ENCODE results near the gene CHMP2B. TPM values are rescaled to one million over a fixed set of nuclear protein-coding genes. Genes with fewer than 3 reads are reported as not detected.
A peak's percentile ranks its signal among the peaks of the same experiment; 100 is the strongest.
"Not testable (repeated sequence)": the region's sequence is repeated elsewhere in the genome, so short reads cannot be mapped to it uniquely, and the experiment has no call there.

Gene CHMP2B
- total RNA-seq, 1 donor from 2014 or later = 34.2 TPM

DNA sequence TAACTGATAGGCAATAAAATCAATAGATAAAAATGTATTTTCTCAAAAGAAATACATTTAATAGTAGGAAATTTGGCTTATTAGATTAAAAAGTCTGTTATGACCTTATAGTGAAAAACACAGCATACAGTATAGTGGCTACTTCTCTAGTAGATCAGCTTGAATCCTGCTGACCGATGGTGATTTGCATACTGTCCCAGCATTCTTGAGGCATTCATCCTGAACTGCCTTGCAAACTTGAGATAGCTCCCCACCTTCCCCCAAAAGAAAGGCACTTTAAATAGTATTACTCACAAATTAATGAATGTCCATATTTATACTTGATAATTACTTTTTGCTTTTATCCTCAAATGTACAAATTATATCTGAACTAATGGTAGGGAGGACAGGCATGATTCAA lies 6.7 kb downstream of the CHMP2B start:
- no peak for ATAC-seq

DNA sequence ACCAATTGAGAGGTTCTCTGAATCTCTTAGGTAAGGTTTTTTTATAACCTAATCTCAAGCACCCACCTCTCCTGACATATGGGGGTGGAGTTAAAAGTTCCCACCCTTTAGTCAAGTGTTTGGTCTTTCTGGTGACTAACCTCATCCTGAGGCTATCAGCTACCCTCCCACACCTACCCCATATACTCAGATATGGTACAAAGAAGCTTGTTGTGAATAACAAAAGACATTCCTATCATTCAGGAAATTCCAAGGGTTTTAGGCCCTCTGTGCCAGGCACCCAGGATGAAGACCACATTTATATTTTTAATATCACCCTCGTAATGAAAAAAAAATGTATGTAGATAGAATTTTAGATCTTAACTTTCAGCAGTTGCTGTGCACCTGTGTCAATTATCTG lies 9.0 kb downstream of the CHMP2B start:
- ATAC-seq = no peak

DNA sequence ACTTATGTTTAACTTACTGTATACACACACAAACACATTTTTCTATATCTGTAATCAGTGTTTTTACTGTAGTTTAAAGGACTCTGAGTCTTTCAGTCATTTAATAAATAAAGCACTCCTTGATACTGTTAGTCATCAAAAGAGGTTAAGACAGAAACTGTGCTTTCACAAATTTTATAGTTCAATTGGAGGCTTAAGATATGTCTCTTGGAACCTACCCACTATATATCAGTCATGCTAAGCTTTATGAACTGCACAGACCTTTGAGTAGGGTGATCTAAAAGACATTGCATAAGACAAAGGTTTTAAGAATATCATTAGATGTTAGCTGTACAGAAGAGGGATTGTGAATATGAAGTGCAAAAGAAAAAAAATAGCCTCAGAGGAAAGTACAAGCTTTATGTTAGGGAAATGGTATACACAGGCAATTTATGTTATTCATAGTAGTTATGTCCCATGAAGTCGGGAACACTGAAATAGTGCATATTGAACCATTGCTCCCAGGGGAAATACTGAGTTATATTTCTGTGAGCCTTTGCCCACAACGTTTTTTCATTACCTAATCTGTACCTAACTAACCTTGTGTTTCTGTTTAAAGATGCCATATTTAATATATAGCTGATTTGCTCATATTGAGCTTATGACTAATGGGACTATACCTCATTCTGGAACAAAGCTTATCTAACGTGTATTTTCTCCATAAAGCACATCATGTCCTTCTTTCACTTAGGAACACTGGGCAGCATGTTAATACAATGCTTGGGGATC lies 19.7 kb downstream of the CHMP2B start:
- peak; percentile 42 for ATAC-seq

DNA sequence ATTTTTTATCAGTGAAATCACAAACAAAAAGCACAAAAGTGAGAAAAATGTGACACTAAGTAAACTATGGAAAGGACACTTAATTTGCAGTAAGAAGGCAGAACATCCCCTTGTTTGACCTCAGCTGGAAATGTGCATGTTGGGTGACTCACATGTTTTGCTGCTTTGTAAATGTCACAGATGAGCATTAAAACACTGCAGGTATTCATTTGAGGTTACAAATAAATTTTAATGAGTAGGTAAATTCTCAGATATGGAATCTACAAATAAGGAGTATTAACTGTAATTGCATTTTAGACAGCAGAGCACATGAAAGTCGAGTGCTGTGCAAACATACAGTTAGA lies 20.3 kb downstream of the CHMP2B start:
- ATAC-seq = no peak

DNA sequence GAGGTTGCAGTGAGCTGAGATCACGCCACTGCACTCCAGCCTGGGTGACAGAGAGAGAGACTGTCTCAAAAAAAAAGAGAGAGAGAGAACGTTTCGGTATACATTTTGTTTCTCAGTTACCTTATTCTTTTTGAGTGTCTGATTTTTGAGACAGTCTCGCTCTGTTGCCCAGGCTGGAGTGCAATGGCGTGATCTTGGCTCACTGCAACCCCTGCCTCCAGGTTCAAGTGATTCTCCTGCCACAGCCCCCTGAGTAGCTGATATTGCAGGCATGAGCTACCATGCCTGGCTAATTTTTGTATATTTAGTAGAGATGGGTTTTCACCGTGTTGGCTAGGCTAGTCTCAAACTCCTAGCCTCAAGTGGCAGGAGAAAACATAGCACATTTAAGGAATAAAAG lies 21.1 kb downstream of the CHMP2B start:
- ATAC-seq = not testable (repeated sequence)

DNA sequence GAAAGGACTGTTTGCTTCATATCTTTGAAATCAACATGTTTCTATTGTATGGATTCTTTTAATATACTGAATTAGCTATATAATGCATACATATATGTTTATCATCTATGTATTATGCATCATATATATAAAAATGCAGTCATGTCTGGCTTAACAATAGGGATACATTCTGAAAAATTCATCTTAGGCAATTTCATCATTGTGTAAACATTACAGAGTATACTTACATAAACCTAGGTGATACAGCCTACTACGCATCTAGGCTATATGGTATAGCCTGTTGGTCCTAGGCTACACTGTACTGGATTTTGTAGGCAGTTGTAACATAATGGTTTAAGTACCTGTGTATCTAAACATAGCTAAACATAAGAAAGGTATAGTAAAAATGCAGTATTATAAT lies 21.7 kb downstream of the CHMP2B start:
- ATAC-seq = no peak

DNA sequence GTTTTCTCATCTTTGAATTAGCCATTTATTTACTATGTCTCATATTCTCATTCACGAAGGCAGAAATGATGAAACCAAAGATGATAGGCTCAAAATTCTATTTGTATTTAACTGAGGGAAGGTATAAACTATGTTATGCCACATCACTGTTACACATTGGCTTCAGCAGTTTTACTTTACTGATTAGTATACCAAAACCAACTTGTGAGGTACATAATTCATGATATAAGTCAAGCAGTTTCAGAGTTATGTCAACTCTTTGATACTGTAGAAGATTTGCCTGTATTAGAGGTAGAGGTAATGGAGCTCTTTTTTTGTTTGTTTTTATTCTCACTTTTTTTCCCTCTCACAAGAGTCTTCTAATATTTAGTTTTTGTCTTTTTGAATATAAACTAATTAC lies 22.9 kb downstream of the CHMP2B start:
- no peak for ATAC-seq

DNA sequence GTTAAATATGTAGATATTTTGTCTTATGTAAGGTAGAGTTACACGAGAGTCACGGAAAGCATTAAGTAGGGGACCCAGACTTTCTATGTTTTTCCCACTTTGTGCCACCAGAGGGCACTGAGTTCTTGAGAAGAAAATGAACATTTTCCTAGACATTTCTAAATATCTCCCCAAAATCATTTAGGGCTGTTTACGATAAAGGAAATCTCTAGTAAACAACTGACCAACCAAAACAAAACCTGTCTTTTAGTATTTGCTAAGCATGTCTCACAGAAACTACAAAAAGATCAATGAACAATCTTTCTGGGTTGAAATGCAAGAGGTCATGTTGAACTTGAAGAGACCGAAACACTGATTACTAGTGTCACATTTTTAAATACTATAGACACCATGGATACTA lies 33.2 kb downstream of the CHMP2B start:
- no peak for ATAC-seq

DNA sequence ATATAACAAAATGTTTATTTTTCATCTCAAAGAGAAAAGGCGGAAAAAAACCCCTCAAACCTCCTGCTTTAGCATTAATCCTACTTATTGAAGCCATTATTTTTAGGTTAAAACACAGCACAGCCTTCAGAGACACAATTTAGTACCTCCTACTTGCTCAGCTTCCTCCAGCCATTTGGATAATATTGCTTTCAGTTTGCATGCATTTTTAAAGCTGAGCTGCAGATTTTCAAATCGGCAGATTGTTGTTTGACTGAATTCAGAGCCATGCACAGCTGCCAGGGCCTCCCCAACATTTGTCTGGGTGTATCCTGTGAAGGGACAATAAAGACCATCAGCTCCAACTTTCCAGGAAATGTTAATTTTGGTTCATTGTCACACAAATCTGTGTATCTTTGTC lies 34.8 kb downstream of the CHMP2B start:
- no peak for ATAC-seq

DNA sequence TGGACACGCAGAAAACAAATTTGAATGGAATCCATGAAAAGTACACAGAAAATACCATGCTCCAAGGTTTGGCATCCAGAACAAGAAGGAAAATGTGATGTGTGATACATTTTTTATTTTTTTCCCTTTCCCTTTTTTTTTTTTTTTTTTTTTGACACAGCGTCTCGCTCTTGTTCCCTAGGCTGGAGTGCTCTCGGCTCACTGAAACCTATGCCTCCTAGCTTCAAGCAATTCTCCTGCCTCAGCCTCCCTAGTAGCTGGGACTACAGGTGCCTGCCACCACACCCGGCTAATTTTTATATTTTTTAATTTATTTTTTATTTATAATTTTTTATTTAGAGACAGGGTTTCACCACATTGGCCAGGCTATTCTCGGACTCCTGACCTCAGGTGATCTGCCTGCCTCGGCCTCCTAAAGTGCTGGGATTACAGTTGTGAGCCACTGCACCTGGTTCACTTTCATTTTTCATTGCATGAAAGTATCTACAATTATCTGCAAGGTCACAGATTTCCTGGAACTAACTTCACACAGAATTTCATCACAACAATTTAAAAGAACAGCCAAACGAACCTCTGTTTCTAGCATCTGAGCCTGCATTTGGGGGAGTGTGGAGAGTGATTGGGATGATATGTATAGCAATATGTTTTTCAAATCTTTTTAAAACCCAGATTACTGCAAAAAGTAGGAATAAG lies 41.0 kb downstream of the CHMP2B start:
- ATAC-seq = no peak

DNA sequence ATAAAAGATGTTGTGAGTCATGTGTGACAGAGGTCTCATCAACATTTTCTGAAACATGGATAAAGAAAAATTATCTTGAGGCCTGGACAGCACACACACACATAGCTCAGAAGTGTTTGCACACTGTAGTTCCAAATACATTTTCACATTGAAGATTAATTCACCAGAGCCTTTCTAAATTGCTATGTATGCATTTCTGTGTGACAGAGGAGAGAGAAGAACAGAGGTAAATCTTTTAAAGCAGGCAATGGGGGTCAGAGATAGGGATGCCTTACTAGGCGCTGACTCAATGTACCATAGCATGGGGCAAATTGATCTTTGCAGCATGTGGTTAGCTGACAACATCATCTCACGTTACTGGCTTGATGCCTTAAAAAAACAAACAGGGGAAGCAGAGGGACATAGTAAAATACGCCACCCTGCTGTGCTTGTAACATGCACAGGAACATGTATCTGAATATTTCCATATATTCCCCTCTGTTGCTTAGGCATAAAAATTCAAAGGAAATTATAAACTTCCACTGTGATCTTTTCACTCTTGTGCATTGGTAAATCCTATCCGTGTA lies 41.6 kb downstream of the CHMP2B start:
- ATAC-seq = no peak

DNA sequence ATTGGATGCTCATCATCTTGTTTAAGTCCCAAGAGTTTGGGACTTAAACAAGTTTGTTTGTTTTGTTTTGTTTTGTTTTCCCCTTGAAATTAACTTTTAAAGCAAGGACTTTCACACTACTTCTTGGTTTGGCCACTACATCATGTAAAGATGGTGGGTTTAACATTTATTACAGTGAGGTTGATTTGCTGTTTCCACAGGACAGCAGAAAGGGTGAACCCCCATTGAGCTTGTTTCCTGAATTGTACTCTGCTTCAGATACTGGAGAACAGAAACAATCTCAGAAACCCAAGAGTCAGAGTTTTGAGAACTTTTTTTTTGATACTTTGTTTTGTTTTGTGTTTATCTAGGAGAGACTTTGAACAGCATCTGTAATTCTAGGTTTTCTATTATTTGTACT lies 42.6 kb downstream of the CHMP2B start:
- no peak for ATAC-seq

DNA sequence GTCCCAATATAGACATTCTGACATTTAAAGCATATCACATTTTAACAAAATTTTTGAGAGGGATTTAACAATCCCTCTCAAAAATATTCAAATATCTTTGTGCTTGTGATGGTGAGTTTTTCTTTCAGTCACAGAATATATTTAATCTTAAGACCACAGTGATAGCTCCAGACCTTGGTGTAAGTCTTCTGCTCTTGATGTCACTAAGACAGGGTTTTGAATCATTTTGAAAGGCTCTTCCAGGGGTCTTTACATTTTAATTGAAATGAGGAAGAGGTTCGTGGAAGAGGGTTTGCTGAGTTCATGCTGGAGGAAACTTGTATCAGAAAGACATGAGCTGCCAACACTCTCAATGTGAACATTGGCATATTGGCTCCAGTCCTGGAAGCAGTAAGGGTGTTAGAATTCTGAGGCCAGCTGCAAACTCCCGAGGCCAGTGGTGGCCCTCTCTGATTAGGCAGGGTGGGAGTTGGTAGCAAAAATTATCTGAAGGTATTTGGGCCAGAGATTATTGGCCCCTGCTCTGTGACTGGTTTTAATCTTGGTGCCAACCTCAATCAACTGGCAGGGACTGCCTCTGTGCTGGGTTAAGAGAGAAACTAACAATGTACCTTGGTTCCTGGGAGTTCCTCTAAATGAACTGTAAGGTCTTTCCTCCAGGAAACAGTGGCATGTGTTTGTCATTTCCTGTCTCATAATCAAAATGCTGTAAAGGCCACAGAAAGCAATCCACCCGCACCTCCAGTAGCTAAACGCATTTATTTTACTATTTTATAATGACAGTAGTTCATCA lies 44.0 kb downstream of the CHMP2B start:
- no peak for ATAC-seq

DNA sequence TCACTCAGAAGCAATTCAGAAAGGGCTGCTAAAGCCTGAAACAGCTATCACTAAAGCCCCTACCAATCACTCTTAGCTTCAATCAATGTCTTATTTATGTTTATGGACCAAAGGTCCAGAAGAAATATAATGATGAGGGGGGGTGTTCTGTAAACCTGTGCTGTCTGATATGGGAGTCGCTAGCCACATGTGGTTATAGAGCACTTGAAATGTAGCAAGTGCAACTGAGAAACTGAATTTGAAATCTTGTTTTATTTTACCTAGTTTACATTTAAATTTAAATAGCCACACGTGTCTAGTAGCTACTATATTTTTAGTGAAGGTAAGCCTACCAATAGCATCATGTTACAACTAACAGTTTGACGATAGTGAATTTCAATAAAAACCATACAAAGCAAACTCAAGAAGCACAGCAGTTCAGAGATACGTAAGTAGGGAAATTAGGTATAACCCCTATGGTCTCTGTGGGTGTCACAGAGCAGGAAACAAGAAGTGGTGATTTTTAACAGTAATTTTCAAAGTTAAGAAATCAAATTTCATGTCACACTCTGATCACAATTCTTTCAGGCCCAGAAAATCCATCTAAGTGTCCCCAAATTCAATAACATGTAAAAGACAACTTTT lies 45.7 kb downstream of the CHMP2B start:
- no peak for ATAC-seq

DNA sequence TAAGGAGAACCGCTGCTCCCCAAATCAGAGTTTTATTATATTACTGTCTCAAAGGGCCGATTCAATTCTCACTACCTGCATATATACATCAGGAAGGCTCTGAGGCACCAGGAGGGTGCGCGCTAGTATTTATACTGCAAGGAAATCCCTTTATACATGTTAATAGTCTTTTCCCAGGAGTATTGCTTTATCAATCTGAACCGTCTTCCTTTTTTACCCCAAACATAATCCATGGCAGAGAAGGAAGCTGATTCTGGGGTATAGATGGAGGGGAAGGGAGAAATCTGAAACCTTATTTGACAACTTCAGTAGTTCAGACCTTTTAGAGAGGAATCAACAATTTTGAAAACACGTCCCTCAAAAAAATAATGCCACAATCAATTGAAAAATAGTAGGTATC lies 49.4 kb downstream of the CHMP2B start, which contains the start of gene POU1F1:
POU1F1 (minus strand) TSS at position 101 of the 400 bp plus-strand sequence. CDS start 122 bp downstream, outside the sequence.
- ATAC-seq = no peak

DNA sequence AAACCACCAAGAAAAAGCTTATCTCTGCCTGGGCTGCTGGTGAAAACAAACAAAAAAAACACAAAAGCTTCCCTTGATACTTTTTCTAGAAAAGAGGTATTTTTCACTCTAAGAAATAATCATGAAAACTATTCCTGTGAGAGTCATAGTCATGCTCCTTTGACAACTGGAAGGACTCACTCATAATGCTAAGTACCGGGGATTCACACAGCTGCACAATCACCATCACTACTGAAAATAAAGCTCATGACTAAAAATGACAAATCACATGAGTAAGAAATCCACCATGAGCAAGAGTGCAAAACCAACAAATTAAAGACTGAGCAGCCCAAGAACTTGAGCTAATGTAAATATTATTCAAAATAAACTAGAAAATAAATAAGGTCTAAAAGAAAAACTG lies 59.9 kb downstream of the CHMP2B start:
- ATAC-seq = no peak

DNA sequence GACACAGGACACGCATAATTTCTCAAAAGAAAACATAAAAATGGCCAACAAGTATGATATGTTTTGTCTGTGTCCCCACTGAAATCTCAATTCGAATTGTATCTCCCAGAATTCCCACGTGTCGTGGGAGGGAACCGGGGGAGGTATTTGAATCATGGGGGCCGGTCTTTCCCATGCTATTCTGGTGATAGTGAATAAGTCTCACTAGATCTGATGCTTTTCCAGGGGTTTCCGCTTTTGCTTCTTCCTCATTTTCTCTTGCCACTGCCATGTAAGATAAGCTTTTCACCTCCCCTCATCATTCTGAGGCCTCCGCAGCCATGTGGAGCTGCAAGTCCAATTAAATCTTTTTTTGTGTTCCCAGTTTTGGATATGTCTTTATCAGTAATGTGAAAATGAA lies 61.3 kb downstream of the CHMP2B start:
- ATAC-seq = no peak

DNA sequence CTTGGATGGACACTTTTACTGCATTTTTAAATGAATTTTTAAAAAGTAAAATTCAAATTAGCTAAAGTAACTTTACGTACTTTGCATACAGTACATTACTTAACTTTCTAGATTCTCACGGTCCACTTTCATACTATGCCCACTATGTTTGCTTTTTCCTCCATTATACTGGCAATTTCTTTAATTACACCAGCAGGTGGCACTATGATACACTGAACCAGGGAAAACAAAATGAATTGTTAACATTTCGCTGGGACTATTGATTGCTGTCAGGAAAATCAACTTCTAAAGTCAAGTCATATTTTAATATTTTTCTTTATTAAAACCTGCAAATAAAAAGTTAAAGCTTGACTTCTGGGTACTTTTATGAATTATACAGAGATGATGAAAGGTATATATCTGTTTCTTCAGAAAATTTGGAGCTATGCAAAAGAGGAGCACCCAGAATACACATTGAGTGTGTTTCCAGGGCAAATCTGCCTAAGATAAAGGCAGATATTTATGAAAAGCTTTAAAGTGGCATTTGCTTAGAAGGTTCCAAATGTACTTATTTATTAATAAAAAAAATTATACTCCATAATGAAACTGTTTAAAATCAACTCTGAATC lies 71.1 kb downstream of the CHMP2B start:
- ATAC-seq = no peak

DNA sequence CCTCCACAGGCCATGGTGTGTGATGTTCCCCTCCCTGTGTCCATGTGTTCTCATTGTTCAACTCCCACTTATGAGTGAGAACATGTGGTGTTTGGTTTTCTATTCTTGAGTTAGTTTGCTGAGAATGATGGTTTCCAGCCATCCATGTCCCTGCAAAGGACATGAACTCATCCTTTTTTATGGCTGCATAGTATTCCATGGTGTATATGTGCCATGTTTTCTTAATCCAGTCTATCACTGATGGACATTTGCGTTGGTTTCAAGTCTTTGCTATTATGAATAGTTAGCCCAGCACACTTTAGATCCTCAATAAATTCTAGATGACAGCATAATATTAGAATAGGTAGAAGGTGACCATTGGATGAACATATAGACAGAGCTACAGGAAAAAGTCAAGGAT lies 77.9 kb downstream of the CHMP2B start:
- not testable (repeated sequence) for ATAC-seq

Data from esophagus mucosa (tissue), 1 donor.